Psoas muscle (tissue), 8 donors: Measurements from ENCODE around the gene BNIP2. TPM values are rescaled to one million over a fixed set of nuclear protein-coding genes. Genes with fewer than 3 reads are reported as not detected.

ENCODE experiments used
- ATAC-seq, 4 donors: fragments of 200-7000 bp; cut with Tn5 transposase; one replicate each; pipeline ENCODE4 v1.9.1; 2020; ENCODE audit warnings: moderate library complexity in 3 of 4, mild to moderate bottlenecking in 2 of 4
- DNase-seq, 2 donors: peaks; one replicate each; pipeline ENCODE4 v3.0.0-alpha.2; 2020
- H3K27ac ChIP-seq: fragments of 200-600 bp; one replicate; pipeline ENCODE4 v1.8.0; 2022
- H3K27me3 ChIP-seq, 3 donors: fragments of 200-600 bp in 1 of 3; one replicate each; pipeline versions ENCODE4 v1.6.1 to v1.8.0; 2013 to 2022; ENCODE audit warnings: low read length in 2 of 3, mild to moderate bottlenecking in 2 of 3, moderate library complexity in 1 of 3; ENCODE audit not compliant: insufficient read depth in 3 of 3
- H3K36me3 ChIP-seq, 2 donors: fragments of 200-600 bp in 1 of 2; one replicate each; pipeline versions ENCODE4 v1.6.1 to v1.8.0; 2013 to 2022; ENCODE audit warnings: low read depth in 1 of 2, mild to moderate bottlenecking in 1 of 2, moderate library complexity in 1 of 2; ENCODE audit not compliant: insufficient read depth in 1 of 2
- H3K4me1 ChIP-seq: fragments of 200-600 bp; one replicate; pipeline ENCODE4 v1.8.0; 2022
- H3K4me3 ChIP-seq: fragments of 200-600 bp; one replicate; pipeline ENCODE4 v1.8.0; 2022; ENCODE audit warnings: mild to moderate bottlenecking
- H3K9me3 ChIP-seq: fragments of 200-600 bp; one replicate; pipeline ENCODE4 v1.8.0; 2022
- WGBS, 3 donors: extraction: QIAGEN DNeasy Blood & Tissue Kit; methylation state at CpG; one replicate each; pipeline versions ENCODE4 v1.1.6 to v1.1.7; 2013; 5-methylcytosine and 5-hydroxymethylcytosine counted together
- intact Hi-C, 2 donors: fragments of 100-400 bp; cut with DNase I; formaldehyde crosslinking; loops; one replicate each; pipeline versions ENCODE4 v1.11.0 to v1.14.2; 2022
- polyA plus RNA-seq, 3 donors: library from polyadenylated mRNA; stranded (reverse); fragments of 200-250 nt; gene quantifications; one replicate each; pipeline ENCODE4 v1.2.3, GENCODE V29; 2013
- total RNA-seq, 4 donors: library from RNA; stranded (reverse); fragmentation: NEBNext Ultra II Directional in 2 of 4; extraction: Animal tissue kit (Norgen Biotek cat#: 25700) in 2 of 4; gene quantifications; one replicate each; pipeline versions ENCODE4 v1.2.1 to v1.2.4, GENCODE V29; 2021 to 2023
- TF ChIP-seq, protein P1 (sequence below): fragments of 200-600 bp; IDR thresholded peaks from one replicate; pipeline ENCODE4 v1.8.0; 2022; ENCODE audit warnings: antibody characterized with exemption
- donor health status: healthy with polysubstance abuse.
- donor health status: DM: no; HTN: no; CAD: no; lungs with moderate emphysema.
- donor health status: Bipolar disorder and iron deficiency.
- donor health status: healthy.
- donor health status: DM: yes; HTN: yes; CAD: no.
- donor health status: DM: no; HTN: no; CAD: no.
- donor health status: DM: no; HTN: no; CAD: no.
- donor health status: DM: yes; HTN: yes; CAD: no.

BNIP2 gene
- total and polyA plus RNA-seq, 7 donors = 39.0 to 100 (median 73.8) TPM

DNA sequence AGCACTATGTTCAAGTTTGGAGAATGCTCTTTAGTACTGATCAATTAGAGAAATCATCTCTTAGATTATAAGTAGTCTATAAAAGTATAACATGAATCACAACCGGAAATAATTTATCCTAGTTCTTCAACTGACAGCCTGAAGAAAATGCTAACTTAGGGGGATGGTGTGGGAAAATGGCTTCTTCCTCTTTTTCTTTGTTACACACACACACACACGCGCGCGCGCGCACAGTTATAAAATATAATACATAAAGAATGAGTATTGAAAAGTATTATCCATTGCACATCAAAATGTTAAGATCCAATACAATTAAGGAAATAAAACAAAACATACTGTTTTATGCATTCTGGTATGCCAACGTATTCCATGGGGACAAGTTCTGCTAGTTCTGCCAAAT is 20.6 kb downstream of the BNIP2 start:
- Histone ChIP-seq H3K4me1 (no peaks in the 10 kb centered on the region), H3K4me3 (no peak overlapping the region), H3K9me3 (no peaks in the 10 kb centered on the region), H3K27me3 (no peaks in the 10 kb centered on the region), H3K27ac (no peak overlapping the region), H3K36me3 (peaks cover 5 to 96% of the 10 kb centered on the region in 2 donors)
- intact Hi-C loops = no loop called here
- no peak for ATAC-seq
- DNase-seq = no peak
- 84 to 86% (median 86%) methylated on average over 8 of the region's 8 CpGs for WGBS, 3 donors
- TF ChIP-seq, protein P1, sequence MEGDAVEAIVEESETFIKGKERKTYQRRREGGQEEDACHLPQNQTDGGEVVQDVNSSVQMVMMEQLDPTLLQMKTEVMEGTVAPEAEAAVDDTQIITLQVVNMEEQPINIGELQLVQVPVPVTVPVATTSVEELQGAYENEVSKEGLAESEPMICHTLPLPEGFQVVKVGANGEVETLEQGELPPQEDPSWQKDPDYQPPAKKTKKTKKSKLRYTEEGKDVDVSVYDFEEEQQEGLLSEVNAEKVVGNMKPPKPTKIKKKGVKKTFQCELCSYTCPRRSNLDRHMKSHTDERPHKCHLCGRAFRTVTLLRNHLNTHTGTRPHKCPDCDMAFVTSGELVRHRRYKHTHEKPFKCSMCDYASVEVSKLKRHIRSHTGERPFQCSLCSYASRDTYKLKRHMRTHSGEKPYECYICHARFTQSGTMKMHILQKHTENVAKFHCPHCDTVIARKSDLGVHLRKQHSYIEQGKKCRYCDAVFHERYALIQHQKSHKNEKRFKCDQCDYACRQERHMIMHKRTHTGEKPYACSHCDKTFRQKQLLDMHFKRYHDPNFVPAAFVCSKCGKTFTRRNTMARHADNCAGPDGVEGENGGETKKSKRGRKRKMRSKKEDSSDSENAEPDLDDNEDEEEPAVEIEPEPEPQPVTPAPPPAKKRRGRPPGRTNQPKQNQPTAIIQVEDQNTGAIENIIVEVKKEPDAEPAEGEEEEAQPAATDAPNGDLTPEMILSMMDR = no peak

DNA sequence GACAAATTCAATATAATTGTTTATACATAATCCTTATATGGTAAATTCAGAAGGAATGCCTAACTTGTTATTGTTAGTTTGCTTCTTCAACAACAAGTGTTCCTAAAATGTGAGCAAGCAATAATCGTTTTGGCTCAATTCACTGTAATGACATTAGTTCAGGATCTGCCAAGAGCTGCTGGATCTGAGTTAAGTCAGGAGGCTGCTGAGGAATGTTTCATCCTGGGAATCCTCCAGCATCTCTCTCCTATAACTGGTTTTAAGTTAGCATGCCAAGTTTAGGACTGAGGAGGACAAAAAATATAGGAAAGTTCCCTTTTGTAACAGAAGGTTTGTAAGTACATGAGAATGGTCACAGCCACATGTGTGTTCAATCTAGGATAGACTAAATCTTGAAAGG is 26.9 kb downstream of the BNIP2 start:
- 22 to 28% (median 23%) methylated on average over 1 of the region's 1 CpG for WGBS, 3 donors
- TF ChIP-seq, protein P1 = no peak
- Histone ChIP-seq H3K4me3 (no peak overlapping the region), H3K36me3 (peaks cover 7 to 80% of the 10 kb centered on the region in 2 donors), H3K27me3 (no peaks in the 10 kb centered on the region), H3K27ac (no peak overlapping the region), H3K9me3 (no peaks in the 10 kb centered on the region), H3K4me1 (peaks cover 9% of the 10 kb centered on the region)
- intact Hi-C loops = no loop called here
- DNase-seq = no peak
- ATAC-seq = no peak

DNA sequence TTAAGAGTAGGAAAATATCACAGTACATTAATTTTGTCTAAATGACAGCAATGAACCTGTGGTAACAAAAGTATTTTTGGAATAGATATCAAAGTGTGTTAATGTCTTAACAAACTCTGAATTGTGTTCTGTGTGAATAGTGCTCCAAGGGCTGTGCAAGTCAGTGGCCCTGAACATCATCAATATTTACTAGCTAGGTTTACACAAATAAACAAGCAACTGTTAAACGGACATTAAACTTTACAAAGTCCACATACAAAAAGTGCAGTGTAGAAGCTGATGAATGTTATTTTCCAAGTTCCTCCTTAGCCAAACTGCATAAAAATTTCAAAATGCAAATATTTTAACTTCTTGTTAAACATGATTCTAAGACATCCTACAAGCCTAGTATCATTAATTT is 29.8 kb downstream of the BNIP2 start:
- H3K36me3 ChIP-seq = peaks cover 7 to 55% of the 10 kb centered on the region in 2 donors
- WGBS, 3 donors = 76 to 85% (median 82%) methylated on average over 1 of the region's 1 CpG
- no peak for DNase-seq
- intact Hi-C loops = loop anchor here in 1 of 2 donors (2.0 kb wide), 1 partner anchor 25 kb away; no protein-coding TSS in a partner anchor
- peaks cover 29% of the 10 kb centered on the region for H3K4me1 ChIP-seq
- no peak overlapping the region for H3K27ac ChIP-seq
- no peak overlapping the region for H3K4me3 ChIP-seq
- no peaks in the 10 kb centered on the region for H3K9me3 ChIP-seq
- no peaks in the 10 kb centered on the region for H3K27me3 ChIP-seq
- TF ChIP-seq, protein P1 = no peak
- no peak for ATAC-seq

DNA sequence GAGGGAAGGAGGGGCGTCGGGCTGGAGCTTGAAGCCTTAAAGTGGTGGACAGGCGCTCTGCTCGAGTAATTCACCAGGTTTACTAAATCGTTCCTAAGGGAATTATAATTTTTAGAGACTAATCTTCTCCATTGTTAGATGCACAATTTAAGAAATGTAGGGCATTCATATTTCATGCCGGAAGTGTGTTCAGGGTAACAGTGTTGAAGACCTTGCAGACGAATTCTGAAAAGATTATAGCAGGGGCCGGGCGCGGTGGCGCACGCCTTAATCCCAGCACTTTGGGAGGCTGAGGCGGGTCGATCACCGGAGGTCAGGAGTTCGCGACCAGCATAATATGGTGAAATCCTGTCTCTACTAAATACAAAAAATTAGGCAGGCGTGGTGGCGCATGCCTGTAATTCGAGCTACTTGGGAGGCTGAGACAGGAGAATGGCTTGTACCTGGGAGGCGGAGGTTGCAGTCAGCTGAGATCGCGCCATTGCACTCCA is 31.4 kb downstream of the BNIP2 start:
- Histone ChIP-seq H3K27me3 (no peaks in the 10 kb centered on the region), H3K36me3 (peaks cover 14 to 53% of the 10 kb centered on the region in 2 donors), H3K4me1 (peaks cover 29% of the 10 kb centered on the region), H3K9me3 (no peaks in the 10 kb centered on the region), H3K27ac (peak overlapping the region; percentile 94), H3K4me3 (peak overlapping the region; percentile 99)
- TF ChIP-seq, protein P1 = no peak
- intact Hi-C loops = loop anchor here in 1 of 2 donors (2.0 kb wide), 1 partner anchor 27 kb away; no protein-coding TSS in a partner anchor
- WGBS, 3 donors = 21 to 31% (median 25%) methylated on average over 23 of the region's 23 CpGs
- DNase-seq = no peak
- ATAC-seq = peak; percentile 17 to 38 (median 26)
